ENCODE measurements around the gene FMNL2. TPM values are rescaled to one million over a fixed set of nuclear protein-coding genes. Genes with fewer than 3 reads are reported as not detected.

FMNL2 gene
- total and polyA plus RNA-seq, 4 donors = 1.5 to 9.3 (median 5.1) TPM

GRCh38 chr2:152629202-152629601 lies 294.2 kb downstream of the FMNL2 start:
- Histone ChIP-seq H3K36me3 (ENCODE audit: control insufficient read depth in 4 of 4, insufficient read depth in 3 of 4, low read depth in 1 of 4, low read length in 3 of 4) (peaks cover 0 to 3% (median 0%) of the 10 kb centered on the region in 4 donors), H3K27me3 (ENCODE audit: control insufficient read depth in 4 of 4, insufficient read depth in 4 of 4, low read length in 3 of 4) (no peaks in the 10 kb centered on the region), H3K4me3 (ENCODE audit: low read depth in 1 of 3, low read length in 3 of 3) (no peak overlapping the region), H3K4me1 (ENCODE audit: control insufficient read depth in 4 of 4, insufficient read depth in 4 of 4, low read length in 3 of 4) (no peaks in the 10 kb centered on the region), H3K27ac (ENCODE audit: low read depth in 1 of 2, low read length in 2 of 2) (no peak overlapping the region), H3K9me3 (ENCODE audit: control insufficient read depth in 4 of 4, low read length in 3 of 4) (no peaks in the 10 kb centered on the region), H3K9ac (ENCODE audit: low read depth in 1 of 2, low read length in 2 of 2) (no peak overlapping the region)
- no peak for DNase-seq (ENCODE audit: low spot score)
- 76% methylated on average over 1 of the region's 1 CpG for WGBS
- TF ChIP-seq FOXA1 (IDR thresholded peaks at IDR 0.05) (no peak), NR2F2 (IDR thresholded peaks at IDR 0.05) (no peak), CTCF (IDR thresholded peaks at IDR 0.05; ENCODE audit: low read depth, low read length, missing input control) (no peak), HNF4G (IDR thresholded peaks at IDR 0.05) (no peak), GABPA (IDR thresholded peaks at IDR 0.05 in 1 of 2, conservative IDR thresholded peaks at IDR 0.05 in 1 of 2) (no peak), ATF3 (IDR thresholded peaks at IDR 0.05) (no peak), EGR1 (IDR thresholded peaks at IDR 0.05; ENCODE audit: low read depth in 2 of 2) (no peak), RAD21 (IDR thresholded peaks at IDR 0.05) (no peak), YY1 (IDR thresholded peaks at IDR 0.05) (no peak), JUND (IDR thresholded peaks at IDR 0.05) (no peak), HNF4A (conservative IDR thresholded peaks at IDR 0.05) (no peak), MAX (IDR thresholded peaks at IDR 0.05) (no peak), RXRA (IDR thresholded peaks at IDR 0.05) (no peak), TAF1 (conservative IDR thresholded peaks at IDR 0.05) (no peak)
- TF ChIP-seq, protein P1, sequence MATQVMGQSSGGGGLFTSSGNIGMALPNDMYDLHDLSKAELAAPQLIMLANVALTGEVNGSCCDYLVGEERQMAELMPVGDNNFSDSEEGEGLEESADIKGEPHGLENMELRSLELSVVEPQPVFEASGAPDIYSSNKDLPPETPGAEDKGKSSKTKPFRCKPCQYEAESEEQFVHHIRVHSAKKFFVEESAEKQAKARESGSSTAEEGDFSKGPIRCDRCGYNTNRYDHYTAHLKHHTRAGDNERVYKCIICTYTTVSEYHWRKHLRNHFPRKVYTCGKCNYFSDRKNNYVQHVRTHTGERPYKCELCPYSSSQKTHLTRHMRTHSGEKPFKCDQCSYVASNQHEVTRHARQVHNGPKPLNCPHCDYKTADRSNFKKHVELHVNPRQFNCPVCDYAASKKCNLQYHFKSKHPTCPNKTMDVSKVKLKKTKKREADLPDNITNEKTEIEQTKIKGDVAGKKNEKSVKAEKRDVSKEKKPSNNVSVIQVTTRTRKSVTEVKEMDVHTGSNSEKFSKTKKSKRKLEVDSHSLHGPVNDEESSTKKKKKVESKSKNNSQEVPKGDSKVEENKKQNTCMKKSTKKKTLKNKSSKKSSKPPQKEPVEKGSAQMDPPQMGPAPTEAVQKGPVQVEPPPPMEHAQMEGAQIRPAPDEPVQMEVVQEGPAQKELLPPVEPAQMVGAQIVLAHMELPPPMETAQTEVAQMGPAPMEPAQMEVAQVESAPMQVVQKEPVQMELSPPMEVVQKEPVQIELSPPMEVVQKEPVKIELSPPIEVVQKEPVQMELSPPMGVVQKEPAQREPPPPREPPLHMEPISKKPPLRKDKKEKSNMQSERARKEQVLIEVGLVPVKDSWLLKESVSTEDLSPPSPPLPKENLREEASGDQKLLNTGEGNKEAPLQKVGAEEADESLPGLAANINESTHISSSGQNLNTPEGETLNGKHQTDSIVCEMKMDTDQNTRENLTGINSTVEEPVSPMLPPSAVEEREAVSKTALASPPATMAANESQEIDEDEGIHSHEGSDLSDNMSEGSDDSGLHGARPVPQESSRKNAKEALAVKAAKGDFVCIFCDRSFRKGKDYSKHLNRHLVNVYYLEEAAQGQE (IDR thresholded peaks at IDR 0.05) = no peak

DNA sequence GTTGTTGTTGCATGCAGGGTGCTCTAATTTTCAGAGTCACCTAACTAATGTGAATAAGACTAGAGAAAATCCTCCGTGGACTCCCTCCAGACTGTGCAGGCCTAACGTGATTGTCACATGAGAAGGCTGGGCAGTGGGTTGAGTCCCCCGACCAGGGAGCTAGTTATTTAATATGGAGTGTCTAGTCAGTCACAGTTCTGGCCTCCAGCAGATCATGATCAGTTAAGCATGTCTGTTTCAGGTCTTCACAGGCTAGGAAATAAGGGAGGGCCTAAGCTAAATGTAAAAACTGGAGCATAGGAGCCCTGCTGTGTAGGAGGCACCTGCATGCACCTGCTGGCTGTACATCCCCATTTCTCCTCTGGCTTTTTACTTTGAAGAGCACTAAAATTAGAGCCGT lies 295.5 kb downstream of the FMNL2 start:
- no peak for DNase-seq (ENCODE audit: low spot score)
- Histone ChIP-seq H3K27me3 (ENCODE audit: control insufficient read depth in 4 of 4, insufficient read depth in 4 of 4, low read length in 3 of 4) (no peaks in the 10 kb centered on the region), H3K4me1 (ENCODE audit: control insufficient read depth in 4 of 4, insufficient read depth in 4 of 4, low read length in 3 of 4) (no peaks in the 10 kb centered on the region), H3K9me3 (ENCODE audit: control insufficient read depth in 4 of 4, low read length in 3 of 4) (no peaks in the 10 kb centered on the region), H3K9ac (ENCODE audit: low read depth in 1 of 2, low read length in 2 of 2) (no peak overlapping the region), H3K4me3 (ENCODE audit: low read depth in 1 of 3, low read length in 3 of 3) (no peak overlapping the region), H3K36me3 (ENCODE audit: control insufficient read depth in 4 of 4, insufficient read depth in 3 of 4, low read depth in 1 of 4, low read length in 3 of 4) (peaks cover 0 to 3% (median 0%) of the 10 kb centered on the region in 4 donors), H3K27ac (ENCODE audit: low read depth in 1 of 2, low read length in 2 of 2) (no peak overlapping the region)
- WGBS = 85% methylated on average over 4 of the region's 4 CpGs
- no peak for TF ChIP-seq FOXA1 (IDR thresholded peaks at IDR 0.05)
- TF ChIP-seq NR2F2 (IDR thresholded peaks at IDR 0.05) = no peak
- TF ChIP-seq FOXA2 (IDR thresholded peaks at IDR 0.05) = no peak
- no peak for TF ChIP-seq EGR1 (IDR thresholded peaks at IDR 0.05; ENCODE audit: low read depth in 2 of 2)
- no peak for TF ChIP-seq RAD21 (IDR thresholded peaks at IDR 0.05)
